Liver (tissue), 3 donors: ENCODE results near the gene SRP9.

Experiments used
- FOXA1 ChIP-seq: IDR thresholded peaks from 2 replicates; pipeline ENCODE4 v1.6.1; 2016; ENCODE audit warnings: antibody characterized with exemption
- GABPA ChIP-seq, 2 donors: IDR thresholded peaks in 1 of 2; conservative IDR thresholded peaks in 1 of 2; 2 replicates each; pipeline ENCODE4 v1.6.1; 2016; ENCODE audit warnings: antibody characterized with exemption in 2 of 2, mild to moderate bottlenecking in 1 of 2, moderate library complexity in 1 of 2
- NR2F2 ChIP-seq: IDR thresholded peaks from 2 replicates; pipeline ENCODE4 v1.6.1; 2016; ENCODE audit warnings: antibody characterized with exemption
- RAD21 ChIP-seq, 2 donors: IDR thresholded peaks; 2 replicates each; pipeline ENCODE4 v1.6.1; 2016; ENCODE audit warnings: antibody characterized with exemption in 2 of 2, mild to moderate bottlenecking in 2 of 2
- RXRA ChIP-seq, 2 donors: IDR thresholded peaks; 2 replicates each; pipeline ENCODE4 v1.6.1; 2017 to 2018; ENCODE audit warnings: antibody characterized with exemption in 2 of 2, mild to moderate bottlenecking in 1 of 2
- SP1 ChIP-seq: IDR thresholded peaks from 2 replicates; pipeline ENCODE4 v1.6.1; 2018; ENCODE audit warnings: antibody characterized with exemption, mild to moderate bottlenecking
- TAF1 ChIP-seq: conservative IDR thresholded peaks from 2 replicates; pipeline ENCODE4 v1.6.1; 2016; ENCODE audit warnings: antibody characterized with exemption, mild to moderate bottlenecking
- YY1 ChIP-seq: IDR thresholded peaks from 2 replicates; pipeline ENCODE4 v1.6.1; 2016; ENCODE audit warnings: antibody characterized with exemption, mild to moderate bottlenecking
- TF ChIP-seq, protein P1 (sequence below): fragments of 150-350 bp; IDR thresholded peaks from 2 replicates; pipeline ENCODE4 v1.5.1; 2017; ENCODE audit warnings: improper control_type of control experiment, low read depth, low read length; ENCODE audit not compliant: missing input control
- TF ChIP-seq, protein P2 (sequence below): IDR thresholded peaks from 2 replicates; pipeline ENCODE4 v1.6.1; 2016; ENCODE audit warnings: antibody characterized with exemption, mild to moderate bottlenecking
- TF ChIP-seq, protein P3 (sequence below): IDR thresholded peaks from 2 replicates; pipeline ENCODE4 v1.6.1; 2016; ENCODE audit warnings: antibody characterized with exemption
- TF ChIP-seq, protein P4 (sequence below): IDR thresholded peaks from 2 replicates; pipeline ENCODE4 v1.6.1; 2016; ENCODE audit warnings: antibody characterized with exemption
- donor health status: healthy.
- donor health status: healthy.

DNA sequence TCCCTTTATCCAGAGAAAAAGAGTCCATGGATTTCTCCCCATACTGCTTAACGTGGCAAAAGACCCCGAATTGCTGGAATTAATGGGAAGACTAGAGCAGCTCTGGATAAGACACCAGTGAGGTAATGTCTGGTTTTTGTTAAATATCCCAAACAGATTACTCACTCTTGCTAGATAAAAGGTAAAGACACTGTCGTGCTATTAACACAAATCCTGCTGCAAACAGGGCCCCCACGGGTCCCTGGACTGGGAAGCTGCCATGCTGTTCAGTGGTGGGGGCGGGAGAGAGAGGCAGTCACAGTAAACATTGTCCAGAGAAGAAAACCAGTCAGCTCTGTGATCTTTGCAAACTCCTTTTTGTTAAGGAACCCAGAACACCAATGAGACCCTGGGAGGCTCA lies 15.2 kb upstream of the SRP9 start:
- TF ChIP-seq, protein P1, sequence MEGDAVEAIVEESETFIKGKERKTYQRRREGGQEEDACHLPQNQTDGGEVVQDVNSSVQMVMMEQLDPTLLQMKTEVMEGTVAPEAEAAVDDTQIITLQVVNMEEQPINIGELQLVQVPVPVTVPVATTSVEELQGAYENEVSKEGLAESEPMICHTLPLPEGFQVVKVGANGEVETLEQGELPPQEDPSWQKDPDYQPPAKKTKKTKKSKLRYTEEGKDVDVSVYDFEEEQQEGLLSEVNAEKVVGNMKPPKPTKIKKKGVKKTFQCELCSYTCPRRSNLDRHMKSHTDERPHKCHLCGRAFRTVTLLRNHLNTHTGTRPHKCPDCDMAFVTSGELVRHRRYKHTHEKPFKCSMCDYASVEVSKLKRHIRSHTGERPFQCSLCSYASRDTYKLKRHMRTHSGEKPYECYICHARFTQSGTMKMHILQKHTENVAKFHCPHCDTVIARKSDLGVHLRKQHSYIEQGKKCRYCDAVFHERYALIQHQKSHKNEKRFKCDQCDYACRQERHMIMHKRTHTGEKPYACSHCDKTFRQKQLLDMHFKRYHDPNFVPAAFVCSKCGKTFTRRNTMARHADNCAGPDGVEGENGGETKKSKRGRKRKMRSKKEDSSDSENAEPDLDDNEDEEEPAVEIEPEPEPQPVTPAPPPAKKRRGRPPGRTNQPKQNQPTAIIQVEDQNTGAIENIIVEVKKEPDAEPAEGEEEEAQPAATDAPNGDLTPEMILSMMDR, result no peak
- TF ChIP-seq FOXA1, result no peak
- TF ChIP-seq, protein P2, sequence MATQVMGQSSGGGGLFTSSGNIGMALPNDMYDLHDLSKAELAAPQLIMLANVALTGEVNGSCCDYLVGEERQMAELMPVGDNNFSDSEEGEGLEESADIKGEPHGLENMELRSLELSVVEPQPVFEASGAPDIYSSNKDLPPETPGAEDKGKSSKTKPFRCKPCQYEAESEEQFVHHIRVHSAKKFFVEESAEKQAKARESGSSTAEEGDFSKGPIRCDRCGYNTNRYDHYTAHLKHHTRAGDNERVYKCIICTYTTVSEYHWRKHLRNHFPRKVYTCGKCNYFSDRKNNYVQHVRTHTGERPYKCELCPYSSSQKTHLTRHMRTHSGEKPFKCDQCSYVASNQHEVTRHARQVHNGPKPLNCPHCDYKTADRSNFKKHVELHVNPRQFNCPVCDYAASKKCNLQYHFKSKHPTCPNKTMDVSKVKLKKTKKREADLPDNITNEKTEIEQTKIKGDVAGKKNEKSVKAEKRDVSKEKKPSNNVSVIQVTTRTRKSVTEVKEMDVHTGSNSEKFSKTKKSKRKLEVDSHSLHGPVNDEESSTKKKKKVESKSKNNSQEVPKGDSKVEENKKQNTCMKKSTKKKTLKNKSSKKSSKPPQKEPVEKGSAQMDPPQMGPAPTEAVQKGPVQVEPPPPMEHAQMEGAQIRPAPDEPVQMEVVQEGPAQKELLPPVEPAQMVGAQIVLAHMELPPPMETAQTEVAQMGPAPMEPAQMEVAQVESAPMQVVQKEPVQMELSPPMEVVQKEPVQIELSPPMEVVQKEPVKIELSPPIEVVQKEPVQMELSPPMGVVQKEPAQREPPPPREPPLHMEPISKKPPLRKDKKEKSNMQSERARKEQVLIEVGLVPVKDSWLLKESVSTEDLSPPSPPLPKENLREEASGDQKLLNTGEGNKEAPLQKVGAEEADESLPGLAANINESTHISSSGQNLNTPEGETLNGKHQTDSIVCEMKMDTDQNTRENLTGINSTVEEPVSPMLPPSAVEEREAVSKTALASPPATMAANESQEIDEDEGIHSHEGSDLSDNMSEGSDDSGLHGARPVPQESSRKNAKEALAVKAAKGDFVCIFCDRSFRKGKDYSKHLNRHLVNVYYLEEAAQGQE, result no peak
- TF ChIP-seq YY1, result no peak
- no peak for TF ChIP-seq RXRA (IDR thresholded peaks at IDR 0.05)
- TF ChIP-seq TAF1, result no peak
- TF ChIP-seq, protein P3, sequence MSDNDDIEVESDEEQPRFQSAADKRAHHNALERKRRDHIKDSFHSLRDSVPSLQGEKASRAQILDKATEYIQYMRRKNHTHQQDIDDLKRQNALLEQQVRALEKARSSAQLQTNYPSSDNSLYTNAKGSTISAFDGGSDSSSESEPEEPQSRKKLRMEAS, result no peak
- no peak for TF ChIP-seq GABPA (IDR thresholded peaks at IDR 0.05 in 1 of 2, conservative IDR thresholded peaks at IDR 0.05 in 1 of 2)
- TF ChIP-seq, protein P4, sequence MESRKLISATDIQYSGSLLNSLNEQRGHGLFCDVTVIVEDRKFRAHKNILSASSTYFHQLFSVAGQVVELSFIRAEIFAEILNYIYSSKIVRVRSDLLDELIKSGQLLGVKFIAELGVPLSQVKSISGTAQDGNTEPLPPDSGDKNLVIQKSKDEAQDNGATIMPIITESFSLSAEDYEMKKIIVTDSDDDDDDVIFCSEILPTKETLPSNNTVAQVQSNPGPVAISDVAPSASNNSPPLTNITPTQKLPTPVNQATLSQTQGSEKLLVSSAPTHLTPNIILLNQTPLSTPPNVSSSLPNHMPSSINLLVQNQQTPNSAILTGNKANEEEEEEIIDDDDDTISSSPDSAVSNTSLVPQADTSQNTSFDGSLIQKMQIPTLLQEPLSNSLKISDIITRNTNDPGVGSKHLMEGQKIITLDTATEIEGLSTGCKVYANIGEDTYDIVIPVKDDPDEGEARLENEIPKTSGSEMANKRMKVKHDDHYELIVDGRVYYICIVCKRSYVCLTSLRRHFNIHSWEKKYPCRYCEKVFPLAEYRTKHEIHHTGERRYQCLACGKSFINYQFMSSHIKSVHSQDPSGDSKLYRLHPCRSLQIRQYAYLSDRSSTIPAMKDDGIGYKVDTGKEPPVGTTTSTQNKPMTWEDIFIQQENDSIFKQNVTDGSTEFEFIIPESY, result no peak
- no peak for TF ChIP-seq RAD21 (IDR thresholded peaks at IDR 0.05)
- no peak for TF ChIP-seq NR2F2
- TF ChIP-seq SP1, result no peak
